ENCODE measurements around the gene EZH1. TPM values are rescaled to one million over a fixed set of nuclear protein-coding genes. Genes with fewer than 3 reads are reported as not detected.
A peak's percentile ranks its signal among the peaks of the same experiment; 100 is the strongest.
"Not testable (repeated sequence)": the region's sequence is repeated elsewhere in the genome, so short reads cannot be mapped to it uniquely, and the experiment has no call there.

The EZH1 gene
- total and polyA plus RNA-seq, 7 donors, result 15.2 to 59.1 (median 32.7) TPM

- DNase-seq (peak; percentile 76 to 86), ATAC-seq (peak; percentile 87 to 99 (median 96))
- TF ChIP-seq, protein P1, sequence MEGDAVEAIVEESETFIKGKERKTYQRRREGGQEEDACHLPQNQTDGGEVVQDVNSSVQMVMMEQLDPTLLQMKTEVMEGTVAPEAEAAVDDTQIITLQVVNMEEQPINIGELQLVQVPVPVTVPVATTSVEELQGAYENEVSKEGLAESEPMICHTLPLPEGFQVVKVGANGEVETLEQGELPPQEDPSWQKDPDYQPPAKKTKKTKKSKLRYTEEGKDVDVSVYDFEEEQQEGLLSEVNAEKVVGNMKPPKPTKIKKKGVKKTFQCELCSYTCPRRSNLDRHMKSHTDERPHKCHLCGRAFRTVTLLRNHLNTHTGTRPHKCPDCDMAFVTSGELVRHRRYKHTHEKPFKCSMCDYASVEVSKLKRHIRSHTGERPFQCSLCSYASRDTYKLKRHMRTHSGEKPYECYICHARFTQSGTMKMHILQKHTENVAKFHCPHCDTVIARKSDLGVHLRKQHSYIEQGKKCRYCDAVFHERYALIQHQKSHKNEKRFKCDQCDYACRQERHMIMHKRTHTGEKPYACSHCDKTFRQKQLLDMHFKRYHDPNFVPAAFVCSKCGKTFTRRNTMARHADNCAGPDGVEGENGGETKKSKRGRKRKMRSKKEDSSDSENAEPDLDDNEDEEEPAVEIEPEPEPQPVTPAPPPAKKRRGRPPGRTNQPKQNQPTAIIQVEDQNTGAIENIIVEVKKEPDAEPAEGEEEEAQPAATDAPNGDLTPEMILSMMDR (IDR thresholded peaks at IDR 0.05), result no peak
- peak within 1 kb of the TSS; percentile 72 for H3K4me3 ChIP-seq
- WGBS, 3 donors, result 0 to 2% (median 1%) methylated on average over 38 to 39 of the region's 39 CpGs
- no peaks in the 10 kb centered on the region for H3K9me3 ChIP-seq
- H3K27me3 ChIP-seq (ENCODE audit: insufficient read depth in 3 of 3, low read length in 2 of 3), result no peaks in the 10 kb centered on the region
- H3K36me3 ChIP-seq (ENCODE audit: insufficient read depth in 1 of 2, low read depth in 1 of 2), result peaks cover 0 to 42% of the 10 kb centered on the region in 2 donors
- intact Hi-C loops (cut with DNase I), result loop anchor here in 1 of 2 donors (5.0 kb wide), 1 partner anchor 49 kb away; the partner anchor contains the start of gene BECN1
- H3K27ac ChIP-seq, result peak within 1 kb of the TSS; percentile 73
- peaks cover 15% of the 10 kb centered on the region for H3K4me1 ChIP-seq
Measured at GRCh38 chr17:42773290-42774035, 28.6 kb upstream of the EZH1 start, which contains the start of gene VPS25. TSS of gene VPS25 (plus strand) at chr17:42773449. CDS start at chr17:42773476, 27 bp downstream.

DNA sequence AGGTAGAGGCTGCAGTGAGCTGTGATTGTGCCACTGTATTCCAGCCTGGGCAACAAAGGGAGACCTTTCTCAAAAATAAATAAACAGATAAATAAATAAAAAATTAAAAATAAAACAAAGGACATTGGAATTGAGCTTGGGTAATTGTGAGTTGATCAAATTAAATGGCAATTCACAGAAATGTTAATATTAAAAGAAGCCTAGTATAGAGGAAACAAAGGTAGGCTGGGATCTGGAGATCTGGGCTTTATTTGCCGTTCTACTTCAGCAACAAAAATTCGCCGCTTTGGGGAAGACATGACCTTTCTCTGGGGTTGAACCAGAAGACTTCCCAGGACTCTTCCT, 28.1 kb upstream of the EZH1 start:
- H3K36me3 ChIP-seq (ENCODE audit: insufficient read depth in 1 of 2, low read depth in 1 of 2), result peaks cover 0 to 36% of the 10 kb centered on the region in 2 donors
- H3K9me3 ChIP-seq, result no peaks in the 10 kb centered on the region
- H3K4me3 ChIP-seq, result peak overlapping the region; percentile 72
- intact Hi-C loops (cut with DNase I), result loop anchor here in 1 of 2 donors (5.0 kb wide), 1 partner anchor 49 kb away; the partner anchor contains the start of gene BECN1
- H3K27me3 ChIP-seq (ENCODE audit: insufficient read depth in 3 of 3, low read length in 2 of 3), result peaks cover 0 to under 1% (median 0%) of the 10 kb centered on the region in 3 donors
- ATAC-seq, result peak in 1 of 4 donors; percentile 25
- DNase-seq, result no peak
- TF ChIP-seq, protein P1 (IDR thresholded peaks at IDR 0.05), result no peak
- 9 to 13% (median 10%) methylated on average over 3 of the region's 3 CpGs for WGBS, 3 donors
- H3K27ac ChIP-seq, result peak overlapping the region; percentile 73
- peaks cover 15% of the 10 kb centered on the region for H3K4me1 ChIP-seq

GRCh38 chr17:42769964-42770363, 25.1 kb upstream of the EZH1 start:
- intact Hi-C loops (cut with DNase I), result loop anchor here in 1 of 2 donors (5.0 kb wide), 1 partner anchor 52 kb away; the partner anchor contains the start of gene BECN1
- H3K36me3 ChIP-seq (ENCODE audit: insufficient read depth in 1 of 2, low read depth in 1 of 2); ATAC-seq; DNase-seq; H3K9me3 ChIP-seq; H3K27me3 ChIP-seq (ENCODE audit: insufficient read depth in 3 of 3, low read length in 2 of 3); H3K4me3 ChIP-seq; H3K27ac ChIP-seq: not testable (repeated sequence)
- 64 to 71% (median 67%) methylated on average over 10 of the region's 10 CpGs for WGBS, 3 donors
- peaks cover 15% of the 10 kb centered on the region for H3K4me1 ChIP-seq

- H3K27ac ChIP-seq; H3K4me1 ChIP-seq; ATAC-seq; H3K9me3 ChIP-seq; intact Hi-C loops (cut with DNase I); H3K27me3 ChIP-seq (ENCODE audit: insufficient read depth in 3 of 3, low read length in 2 of 3); DNase-seq; H3K36me3 ChIP-seq (ENCODE audit: insufficient read depth in 1 of 2, low read depth in 1 of 2); H3K4me3 ChIP-seq: not testable (repeated sequence)
- WGBS, 3 donors, result 69 to 75% (median 72%) methylated on average over 9 of the region's 9 CpGs
Measured at GRCh38 chr17:42768006-42768405, 23.2 kb upstream of the EZH1 start.

GRCh38 chr17:42767512-42767911, 22.7 kb upstream of the EZH1 start:
- Histone ChIP-seq H3K36me3 (ENCODE audit: insufficient read depth in 1 of 2, low read depth in 1 of 2) (no peaks in the 10 kb centered on the region), H3K9me3 (no peaks in the 10 kb centered on the region), H3K27me3 (ENCODE audit: insufficient read depth in 3 of 3, low read length in 2 of 3) (peaks cover 0 to 10% (median 0%) of the 10 kb centered on the region in 3 donors), H3K27ac (no peak overlapping the region), H3K4me3 (no peak overlapping the region), H3K4me1 (peaks cover under 1% of the 10 kb centered on the region)
- no peak for ATAC-seq
- intact Hi-C loops (cut with DNase I), result no loop called here
- TF ChIP-seq, protein P1 (IDR thresholded peaks at IDR 0.05), result no peak
- DNase-seq, result no peak
